GM20000 (cell line): ENCODE data around the gene CAMTA1.

ENCODE experiments used
- DNase-seq: peaks from one replicate; pipeline ENCODE4 v3.0.0; 2012; ENCODE audit warnings: low spot score
- CTCF ChIP-seq: IDR thresholded peaks from 2 replicates; pipeline ENCODE4 v1.5.1; 2012; ENCODE audit warnings: mild to moderate bottlenecking, control low read depth; ENCODE audit errors: extremely low read depth, missing control alignments

Gene CAMTA1

GRCh38 chr1:7424352-7424890 is 639.2 kb downstream of the CAMTA1 start:
- no peak for TF ChIP-seq CTCF
- DNase-seq = no peak

DNA sequence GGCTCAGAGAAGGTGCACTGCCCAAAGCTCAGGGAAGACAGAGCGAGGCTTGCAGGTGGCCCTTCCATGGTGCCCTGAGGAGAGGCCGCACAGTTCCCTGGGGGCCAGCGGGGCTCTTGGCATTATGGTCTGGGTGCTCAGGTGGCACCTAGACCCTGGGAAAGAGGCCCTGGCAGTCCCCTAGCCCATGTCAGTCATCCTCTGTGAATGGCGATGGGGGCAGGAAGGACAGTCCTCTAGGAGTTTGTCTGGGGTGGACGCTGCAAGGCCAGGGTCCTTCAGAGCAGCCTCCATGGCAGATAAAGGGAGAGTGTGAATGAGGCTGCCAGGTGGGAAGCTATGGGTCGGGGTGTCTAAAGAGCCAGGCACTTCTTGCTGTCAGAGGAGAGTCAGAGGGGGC is 640.0 kb downstream of the CAMTA1 start:
- DNase-seq = no peak
- TF ChIP-seq CTCF = no peak

GRCh38 chr1:7425771-7426170 is 640.5 kb downstream of the CAMTA1 start:
- TF ChIP-seq CTCF = no peak

GRCh38 chr1:7426780-7427604 is 641.7 kb downstream of the CAMTA1 start:
- DNase-seq = no peak
- TF ChIP-seq CTCF = no peak

More at GRCh38 chr1:7425771-7426170, 640.5 kb downstream of the CAMTA1 start:
- DNase-seq = no peak

DNA sequence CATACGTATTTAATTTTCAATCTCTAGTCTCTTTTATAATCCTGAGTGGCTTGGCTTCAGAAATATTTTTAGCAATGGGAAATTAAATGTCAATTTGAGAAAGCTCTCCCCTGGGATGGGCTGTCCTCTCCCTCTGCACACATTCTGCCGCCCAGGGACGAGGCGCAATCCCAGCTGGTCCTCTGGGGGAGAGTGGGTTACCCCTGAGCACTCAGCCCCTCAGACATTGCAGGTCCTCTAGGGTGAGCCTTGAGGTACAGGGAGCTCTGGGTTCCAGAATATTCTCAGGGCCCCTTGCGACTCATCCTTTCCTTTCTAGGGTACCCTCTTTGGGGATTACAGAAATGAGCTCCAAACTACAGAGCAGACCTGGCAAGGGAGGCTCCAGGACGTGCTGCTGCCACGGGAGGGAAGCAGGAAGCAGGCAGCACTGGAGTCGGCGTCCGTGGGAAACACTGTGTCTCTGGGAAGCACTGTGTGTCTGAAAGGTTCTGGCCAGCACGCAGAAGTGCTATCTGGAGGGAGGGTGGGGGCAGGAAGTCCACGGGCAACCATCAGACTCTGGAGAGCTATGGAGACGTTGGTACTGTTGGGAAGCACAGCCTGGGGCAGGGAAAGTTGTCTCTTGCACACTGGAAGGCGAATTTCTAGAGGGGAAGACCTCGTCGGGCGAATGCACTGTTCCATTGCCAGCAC is 642.5 kb downstream of the CAMTA1 start:
- DNase-seq = no peak
- TF ChIP-seq CTCF = no peak

- TF ChIP-seq CTCF = no peak
- no peak for DNase-seq
These were observed 644.0 kb downstream of the CAMTA1 start for GRCh38 chr1:7429290-7429689.

DNA sequence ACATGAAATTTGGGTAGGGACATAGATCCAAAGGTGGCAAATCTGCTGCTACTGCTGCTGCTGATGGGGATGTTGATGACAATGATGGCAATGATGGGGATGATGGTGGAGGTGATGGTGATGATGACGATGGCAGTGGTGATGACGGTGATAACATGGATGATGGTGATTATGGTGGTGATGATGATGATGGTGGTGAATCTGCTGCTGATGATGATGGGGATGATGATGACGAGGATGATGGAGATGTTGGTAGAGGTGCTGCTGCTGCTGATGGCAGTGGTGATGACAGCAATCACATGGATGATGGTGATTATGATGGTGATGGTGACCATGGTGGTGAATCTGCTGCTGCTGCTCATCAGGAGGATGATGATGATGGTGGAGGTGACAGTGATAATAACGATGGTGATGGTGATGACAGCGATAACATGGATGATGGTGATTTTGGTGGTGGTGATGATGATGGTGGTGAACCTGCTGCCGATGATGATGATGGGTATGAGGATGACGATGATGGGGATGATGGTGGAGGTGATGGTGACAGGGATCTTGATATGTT is 644.9 kb downstream of the CAMTA1 start:
- no peak for TF ChIP-seq CTCF

More for the DNA sequence above, 644.9 kb downstream of the CAMTA1 start:
- no peak for DNase-seq
